Measurements from ENCODE around the gene CCR7.

The CCR7 gene

GRCh38 chr17:40561871-40562611 lies 3.2 kb downstream of the CCR7 start:
- DNase-seq (ENCODE audit: low read depth) = no peak
- in situ Hi-C loops (cut with HindIII; ENCODE audit: low sequenced_read_pairs) = no loop called here
- TF ChIP-seq CTCF (IDR thresholded peaks at IDR 0.05; ENCODE audit: low read depth, low read length, missing control alignments) = peak; percentile 5
- H3K4me3 ChIP-seq (ENCODE audit: low read depth, low read length) = no peak overlapping the region

GRCh38 chr17:40561294-40561870 lies 3.9 kb downstream of the CCR7 start:
- in situ Hi-C loops (cut with HindIII; ENCODE audit: low sequenced_read_pairs) = no loop called here
- DNase-seq (ENCODE audit: low read depth) = no peak
- TF ChIP-seq CTCF (IDR thresholded peaks at IDR 0.05; ENCODE audit: low read depth, low read length, missing control alignments) = no peak
- no peak overlapping the region for H3K4me3 ChIP-seq (ENCODE audit: low read depth, low read length)

- DNase-seq (ENCODE audit: low read depth) = peak; percentile 67
- TF ChIP-seq CTCF (IDR thresholded peaks at IDR 0.05; ENCODE audit: low read depth, low read length, missing control alignments) = no peak
- in situ Hi-C loops (cut with HindIII; ENCODE audit: low sequenced_read_pairs) = no loop called here
- H3K4me3 ChIP-seq (ENCODE audit: low read depth, low read length) = no peak overlapping the region
These were observed 4.5 kb downstream of the CCR7 start for GRCh38 chr17:40560592-40561293.

- H3K4me3 ChIP-seq (ENCODE audit: low read depth, low read length) = no peak overlapping the region
- peak; percentile 98 for TF ChIP-seq CTCF (IDR thresholded peaks at IDR 0.05; ENCODE audit: low read depth, low read length, missing control alignments)
- DNase-seq (ENCODE audit: low read depth) = peak; percentile 88
- in situ Hi-C loops (cut with HindIII; ENCODE audit: low sequenced_read_pairs) = no loop called here
These were observed 5.2 kb downstream of the CCR7 start for GRCh38 chr17:40559954-40560591.

GRCh38 chr17:40559564-40559916 lies 5.7 kb downstream of the CCR7 start:
- no peak for TF ChIP-seq CTCF (IDR thresholded peaks at IDR 0.05; ENCODE audit: low read depth, low read length, missing control alignments)
- in situ Hi-C loops (cut with HindIII; ENCODE audit: low sequenced_read_pairs) = no loop called here
- H3K4me3 ChIP-seq (ENCODE audit: low read depth, low read length) = no peak overlapping the region
- no peak for DNase-seq (ENCODE audit: low read depth)

- H3K4me3 ChIP-seq (ENCODE audit: low read depth, low read length) = no peak overlapping the region
- no peak for DNase-seq (ENCODE audit: low read depth)
- TF ChIP-seq CTCF (IDR thresholded peaks at IDR 0.05; ENCODE audit: low read depth, low read length, missing control alignments) = no peak
- in situ Hi-C loops (cut with HindIII; ENCODE audit: low sequenced_read_pairs) = no loop called here
These were observed 6.2 kb downstream of the CCR7 start for GRCh38 chr17:40558890-40559563.

All from astrocyte of the cerebellum (primary cell).